Measurements from ENCODE around the gene EPB41L4B.

DNA sequence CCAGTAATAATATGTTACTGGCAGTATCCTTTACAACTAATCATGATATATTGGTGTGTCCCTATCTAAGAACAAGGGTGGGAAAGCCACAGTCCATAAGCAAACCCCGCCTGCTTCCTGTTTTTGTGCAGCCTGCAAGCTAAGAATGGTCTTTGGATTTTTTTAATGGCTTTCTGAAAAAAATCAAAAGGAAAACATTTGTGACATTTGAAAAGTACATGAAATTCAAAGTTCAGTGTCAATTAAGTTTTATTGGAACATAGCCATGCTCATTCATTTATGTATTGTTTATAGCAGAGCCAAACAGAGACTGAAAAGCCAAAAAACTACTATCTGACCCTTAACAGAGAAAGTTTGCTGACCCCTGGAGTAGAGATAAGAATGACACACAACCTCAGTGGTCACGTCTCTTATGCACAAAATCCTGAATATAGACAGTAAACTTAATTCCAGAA, 188.3 kb downstream of the EPB41L4B start:
- TF ChIP-seq POLR2A (IDR thresholded peaks at IDR 0.05; ENCODE audit: low read depth, low read length) (no peak), POLR2AphosphoS5 (IDR thresholded peaks at IDR 0.05; ENCODE audit: low read depth, low read length) (no peak), TAF1 (IDR thresholded peaks at IDR 0.05; ENCODE audit: low read depth, low read length) (no peak), SPI1 (IDR thresholded peaks at IDR 0.05; ENCODE audit: low read depth, low read length) (no peak), POU2F2 (IDR thresholded peaks at IDR 0.05; ENCODE audit: low read depth, low read length) (no peak)

Measured in GM12891 (cell line).